HG03439 (cell line): ENCODE results near the gene STMN3.
"Not testable (repeated sequence)": the region's sequence is repeated elsewhere in the genome, so short reads cannot be mapped to it uniquely, and the experiment has no call there.

Experiments
- ATAC-seq: cut with Tn5 transposase; IDR thresholded peaks from one replicate; pipeline ENCODE4 v1.9.1; 2021; ENCODE audit warnings: mild to moderate bottlenecking, moderate library complexity; ENCODE audit not compliant: unreplicated experiment

STMN3 gene

DNA sequence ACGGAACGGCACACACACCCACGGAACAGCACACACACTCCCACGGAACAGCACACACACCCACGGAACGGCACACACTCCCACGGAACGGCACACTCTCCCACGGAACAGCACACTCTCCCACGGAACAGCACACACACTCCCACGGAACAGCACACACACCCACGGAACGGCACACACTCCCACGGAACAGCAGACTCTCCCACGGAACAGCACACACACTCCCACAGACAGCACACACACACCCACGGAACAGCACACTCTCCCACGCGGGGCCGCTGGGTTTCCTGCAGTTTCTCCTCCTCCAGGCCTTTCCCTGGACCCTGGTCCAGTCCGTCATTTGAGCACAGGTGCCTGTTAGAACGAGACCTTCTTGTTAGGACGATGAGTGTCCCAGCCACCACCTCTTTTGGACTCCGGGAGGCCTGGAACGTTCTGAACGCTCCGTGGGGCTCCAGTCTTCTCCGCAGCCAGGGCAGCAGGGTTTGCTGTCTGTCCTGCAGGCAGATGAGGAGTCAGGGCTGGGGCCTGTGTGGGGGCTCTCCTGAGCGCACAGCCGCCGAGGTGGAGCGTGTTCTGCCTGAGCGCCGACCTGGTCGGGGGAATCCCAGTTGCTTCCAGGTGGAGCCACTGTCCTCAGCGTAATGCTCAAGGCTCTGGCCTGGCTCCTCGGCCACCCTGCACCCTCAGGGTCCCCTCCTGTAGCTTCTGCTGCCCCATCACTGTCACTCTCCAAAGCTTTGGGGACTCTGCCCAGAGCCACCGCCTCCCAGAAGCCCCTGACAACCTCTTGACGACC lies 25.6 kb upstream of the STMN3 start:
- ATAC-seq, result no peak

DNA sequence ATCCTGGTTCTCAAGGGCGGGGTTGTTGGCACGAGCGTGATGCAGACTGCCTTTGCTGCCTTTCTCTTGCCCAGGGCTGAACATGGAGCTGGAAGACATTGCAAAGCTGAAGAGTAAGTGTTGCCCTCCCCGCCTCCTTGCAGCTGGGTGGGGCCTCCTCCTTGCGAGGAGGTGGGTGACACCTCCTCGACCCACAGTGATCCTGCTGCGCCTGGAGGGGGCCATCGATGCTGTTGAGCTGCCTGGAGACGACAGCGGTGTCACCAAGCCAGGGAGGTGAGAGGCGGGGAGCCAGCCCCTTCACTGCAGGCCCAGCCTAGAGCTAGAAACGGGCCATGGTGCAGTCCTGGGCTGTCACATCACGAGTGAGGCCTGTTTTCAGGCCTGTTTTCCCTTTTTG lies 24.8 kb upstream of the STMN3 start:
- no peak for ATAC-seq

DNA sequence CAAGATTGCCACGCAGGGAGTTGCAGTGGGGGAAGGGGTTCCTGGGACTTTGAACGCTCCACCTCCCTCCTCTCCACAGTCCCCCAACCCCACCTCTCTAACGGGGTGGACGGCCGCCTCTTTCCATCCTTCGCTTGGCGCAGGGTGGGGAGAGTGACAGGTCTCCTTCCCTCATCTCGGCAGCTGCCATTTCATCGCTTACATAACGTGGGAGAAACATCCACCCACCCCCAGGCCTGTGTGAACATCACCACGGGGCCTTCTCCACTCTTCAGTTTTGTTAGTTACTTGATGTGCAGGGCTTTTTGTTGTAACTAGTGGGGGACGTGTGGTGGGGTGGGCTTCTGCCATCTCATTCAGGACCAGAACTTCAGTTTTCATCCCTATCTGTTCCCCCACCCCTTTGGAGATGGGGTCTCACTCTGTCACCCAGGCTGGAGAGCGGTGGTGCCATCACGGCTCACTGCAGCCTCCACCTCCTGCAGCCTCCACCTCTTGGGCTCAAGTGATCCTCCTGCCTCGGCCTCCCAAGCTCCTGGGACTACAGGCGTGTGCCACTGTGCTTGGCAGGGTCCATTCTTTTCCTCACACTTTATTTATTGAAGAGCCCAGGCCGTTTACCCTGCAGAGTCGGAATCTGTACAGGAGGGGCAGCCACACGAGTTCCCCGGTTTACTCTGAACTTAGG lies 22.6 kb upstream of the STMN3 start:
- no peak for ATAC-seq

DNA sequence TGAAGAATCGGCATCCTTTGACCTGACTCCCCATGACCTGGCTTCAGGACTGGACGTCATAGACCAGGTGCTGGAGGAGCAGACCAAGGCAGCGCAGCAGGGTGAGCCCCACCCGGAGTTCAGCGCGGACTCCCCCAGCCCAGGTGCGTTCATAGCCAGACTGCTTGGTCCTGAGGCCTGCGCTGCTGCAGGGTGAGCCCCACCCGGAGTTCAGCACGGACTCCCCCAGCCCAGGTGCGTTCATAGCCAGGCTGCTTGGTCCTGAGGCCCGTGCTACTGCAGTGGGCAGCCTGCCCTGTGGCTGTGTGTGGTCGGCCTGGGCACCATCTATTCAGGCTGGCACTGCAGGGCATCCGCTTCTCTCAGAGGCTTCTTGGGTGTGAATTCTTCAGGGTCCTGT lies 20.7 kb upstream of the STMN3 start:
- ATAC-seq, result no peak

DNA sequence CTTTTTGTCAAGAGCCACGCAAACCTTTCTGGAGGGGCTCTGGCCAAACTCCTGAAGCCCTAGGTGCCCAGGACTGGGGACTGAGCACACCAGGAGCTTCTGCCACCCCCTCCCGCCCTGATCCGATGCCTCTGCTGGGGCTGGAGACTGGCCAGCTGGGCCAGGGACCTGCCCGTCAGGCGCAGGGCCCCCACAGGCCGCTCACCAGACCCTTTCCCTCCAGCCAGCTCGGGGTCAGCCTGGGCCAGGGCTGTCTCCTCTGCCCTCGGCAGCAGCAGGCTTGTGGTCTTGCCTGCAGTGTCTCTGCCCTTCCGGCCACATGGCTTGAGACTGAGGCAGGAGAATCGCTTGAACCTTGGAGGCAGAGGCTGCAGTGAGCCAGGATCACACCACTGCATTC lies 19.4 kb upstream of the STMN3 start:
- ATAC-seq, result no peak

DNA sequence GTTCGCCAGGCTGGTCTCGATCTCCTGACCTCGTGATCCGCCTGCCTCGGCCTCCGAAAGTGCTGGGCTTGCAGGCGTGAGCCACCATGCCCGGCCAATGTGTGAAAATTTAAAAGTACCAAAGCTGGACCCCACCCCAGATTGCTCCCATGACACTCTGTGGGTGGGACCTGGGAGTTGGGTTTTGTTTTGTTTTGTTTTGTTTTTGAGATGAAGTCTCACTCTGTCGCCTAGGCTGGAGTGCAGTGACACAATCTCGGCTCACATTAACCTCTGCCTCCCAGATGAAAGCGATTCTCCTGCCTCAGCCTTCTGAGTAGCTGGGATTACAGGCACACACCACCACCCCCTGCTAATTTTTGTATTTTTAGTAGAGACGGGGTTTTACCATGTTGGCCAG lies 18.5 kb upstream of the STMN3 start:
- not testable (repeated sequence) for ATAC-seq

DNA sequence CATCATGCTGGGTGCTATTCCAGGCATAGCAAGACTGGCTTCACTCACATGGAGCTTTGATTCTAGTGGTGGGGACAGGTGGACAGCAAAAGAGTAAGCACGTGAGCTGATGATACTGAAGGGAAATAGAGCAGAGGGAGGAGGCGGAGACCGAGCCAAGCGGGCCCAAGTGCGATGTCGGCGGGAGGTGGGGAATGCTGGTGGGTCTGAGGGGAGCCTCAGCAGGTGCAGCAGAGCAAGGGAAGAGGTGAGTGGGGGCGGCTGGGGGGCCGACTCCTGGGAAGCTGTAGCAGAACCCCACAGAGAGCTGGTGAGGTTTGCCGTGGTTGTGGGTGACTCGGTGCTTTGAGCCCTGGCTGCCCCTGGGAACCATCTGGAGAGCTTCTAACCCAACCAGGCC lies 15.1 kb upstream of the STMN3 start:
- no peak for ATAC-seq

DNA sequence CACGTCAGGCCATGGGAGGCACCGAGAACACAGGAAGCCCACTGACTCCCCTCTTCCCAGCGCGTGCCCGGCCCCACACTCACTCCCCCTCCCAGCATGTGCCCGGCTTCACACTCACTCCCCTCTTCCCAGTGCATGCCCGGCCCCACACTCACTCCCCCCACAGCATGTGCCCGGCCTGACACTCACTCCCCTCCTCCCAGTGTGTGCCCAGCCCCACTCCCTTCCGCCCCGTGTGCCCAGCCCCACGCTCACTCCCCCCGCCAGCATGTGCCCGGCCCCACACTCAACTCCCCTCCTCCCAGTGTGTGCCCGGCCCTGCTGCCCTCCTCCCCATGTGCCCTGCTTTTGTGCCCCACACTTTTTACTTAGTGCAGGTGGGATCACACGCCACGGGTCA lies 14.6 kb upstream of the STMN3 start:
- no peak for ATAC-seq

DNA sequence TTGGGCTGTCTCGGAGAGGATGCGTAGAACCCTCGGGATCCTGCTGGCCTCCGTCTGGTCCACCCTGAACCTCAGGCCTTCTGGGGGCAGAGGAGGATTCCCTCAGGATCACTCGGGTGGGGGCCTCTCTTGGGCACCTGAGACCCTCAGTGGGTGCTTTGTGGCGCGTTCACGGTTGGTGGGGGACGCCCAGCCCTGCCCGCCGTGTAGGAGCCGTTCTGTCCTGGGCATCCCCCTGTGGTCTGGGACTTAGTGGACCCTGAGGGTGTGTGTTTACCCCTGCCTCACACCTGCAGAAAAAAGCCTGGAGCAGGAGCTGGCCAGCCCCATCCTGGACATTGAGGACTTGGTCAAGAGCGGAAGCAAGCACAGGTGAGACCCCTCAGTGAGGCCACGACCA lies 12.5 kb upstream of the STMN3 start:
- ATAC-seq, result no peak

DNA sequence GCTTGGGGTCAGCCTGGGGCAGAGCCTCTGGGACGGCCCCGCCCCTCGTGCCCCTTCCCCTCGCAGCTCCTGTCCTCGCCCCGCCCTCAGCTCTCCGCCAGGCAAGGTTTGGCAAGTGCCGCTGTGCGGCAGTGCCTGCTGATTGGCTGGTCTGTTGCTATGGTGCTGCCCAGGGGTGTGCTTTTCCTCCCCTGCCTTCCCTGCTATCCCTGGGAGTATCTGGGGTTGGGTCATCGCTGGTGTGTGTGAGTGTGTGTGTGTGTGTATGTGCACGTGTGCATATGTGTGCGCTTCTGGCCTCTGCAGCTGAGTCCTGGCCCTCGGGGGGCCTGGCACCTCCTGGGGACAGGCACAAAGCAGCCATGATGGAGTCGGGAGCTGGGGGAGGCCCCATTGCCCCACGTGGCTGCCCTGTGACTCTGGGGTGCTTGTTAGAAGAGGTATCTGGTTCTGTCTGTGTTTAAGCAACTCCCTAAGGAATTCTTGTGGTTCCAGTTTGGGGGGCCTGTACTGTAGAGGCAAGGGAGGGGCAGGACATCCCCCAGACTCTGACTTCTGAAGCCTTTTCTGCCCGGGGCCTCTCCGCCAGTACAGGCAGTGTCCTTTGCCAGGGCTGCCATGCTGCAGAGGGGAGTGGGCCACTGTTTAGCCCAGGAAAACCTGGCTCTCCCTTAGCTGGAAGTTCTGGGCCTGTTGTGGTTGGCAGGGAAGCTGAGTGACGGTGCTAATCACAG lies 11.8 kb upstream of the STMN3 start:
- no peak for ATAC-seq

DNA sequence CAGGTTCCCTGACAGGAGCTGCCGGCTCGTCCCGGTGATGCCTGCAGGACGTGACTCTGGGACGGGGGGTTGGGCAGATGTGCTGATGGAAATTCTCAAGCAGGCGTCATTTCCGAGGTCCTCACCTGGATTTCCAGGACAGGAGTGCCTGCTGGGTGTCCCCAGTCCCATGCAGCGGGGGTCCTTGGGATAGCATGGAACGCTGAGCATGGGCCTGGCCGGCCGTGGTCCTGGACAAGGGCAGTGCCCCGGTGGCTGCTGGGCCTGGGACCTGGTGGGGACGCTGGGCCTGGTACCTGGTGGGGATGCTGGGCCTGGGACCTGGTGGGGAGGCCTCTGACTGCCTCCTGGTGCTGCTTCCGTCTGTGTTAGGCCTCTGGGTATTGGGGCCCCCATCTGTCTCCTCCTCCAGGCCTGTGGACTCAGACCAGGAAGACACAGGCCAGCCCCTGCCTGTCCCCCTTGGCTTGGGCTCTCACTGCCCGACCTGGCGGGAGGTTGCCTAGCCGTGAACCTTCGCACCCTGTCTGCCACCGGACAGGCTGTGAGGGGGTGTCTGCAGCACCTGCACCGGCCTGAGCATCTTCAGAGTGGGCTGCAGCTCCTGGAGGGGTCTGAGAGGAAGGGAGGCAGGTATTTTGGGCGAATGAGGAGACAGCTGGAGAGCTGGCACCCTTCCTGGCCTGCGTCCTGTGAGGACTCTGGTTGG lies 11.1 kb upstream of the STMN3 start:
- ATAC-seq, result no peak

DNA sequence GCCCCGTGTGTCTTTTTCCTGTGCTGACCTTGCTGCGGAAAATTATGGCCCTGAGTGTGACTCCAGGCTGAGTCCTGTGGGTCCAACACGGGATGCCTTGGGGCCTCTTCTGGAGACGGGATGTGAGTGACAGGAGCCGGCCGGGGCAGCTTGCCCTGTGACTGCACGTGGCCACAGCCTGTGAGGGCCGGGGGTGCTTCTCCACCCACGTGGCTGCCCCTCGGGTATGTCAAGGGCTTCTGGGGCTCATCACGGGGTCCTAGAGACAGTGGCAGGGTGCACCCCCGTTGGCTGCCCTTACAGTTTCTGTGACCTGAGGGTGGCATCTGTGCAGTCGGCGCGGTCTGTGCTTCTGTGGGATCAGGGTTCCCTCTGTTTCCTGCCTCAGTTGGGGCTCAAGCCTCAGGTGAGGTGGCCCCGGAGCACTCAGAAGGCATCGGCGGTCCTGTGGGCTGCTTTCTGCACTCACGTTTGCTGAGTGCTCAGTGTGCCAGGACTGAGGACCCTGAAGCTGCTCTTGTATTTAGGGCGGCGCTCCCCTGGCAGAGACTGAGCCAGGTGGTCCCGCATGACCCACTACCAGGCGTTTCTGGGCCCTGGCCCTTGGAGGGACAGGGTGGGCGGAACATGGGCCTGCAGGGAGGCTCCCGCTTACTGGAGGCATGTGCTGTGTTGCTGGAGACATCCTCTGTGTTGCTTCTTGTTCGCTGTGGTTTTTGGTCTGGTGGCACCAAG lies 10.3 kb upstream of the STMN3 start:
- ATAC-seq, result no peak

DNA sequence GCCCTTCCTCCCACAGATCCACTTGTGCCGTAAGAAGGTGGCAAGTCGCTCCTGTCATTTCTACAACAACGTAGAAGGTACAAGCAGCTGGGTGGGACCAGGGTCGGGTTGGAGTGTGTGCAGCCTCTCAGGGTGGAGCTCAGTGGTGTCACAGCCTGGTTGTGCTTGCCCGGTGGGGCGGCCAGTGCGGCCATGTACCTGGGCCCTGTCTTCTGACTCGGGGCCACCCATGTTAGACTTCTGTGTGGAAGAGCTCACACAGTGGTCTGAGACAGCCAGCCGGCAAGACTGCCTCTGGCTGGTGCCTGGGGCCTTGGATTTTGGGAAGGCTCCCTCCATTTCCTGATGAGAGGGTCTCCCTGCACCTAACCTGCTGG lies 9.6 kb upstream of the STMN3 start:
- no peak for ATAC-seq

DNA sequence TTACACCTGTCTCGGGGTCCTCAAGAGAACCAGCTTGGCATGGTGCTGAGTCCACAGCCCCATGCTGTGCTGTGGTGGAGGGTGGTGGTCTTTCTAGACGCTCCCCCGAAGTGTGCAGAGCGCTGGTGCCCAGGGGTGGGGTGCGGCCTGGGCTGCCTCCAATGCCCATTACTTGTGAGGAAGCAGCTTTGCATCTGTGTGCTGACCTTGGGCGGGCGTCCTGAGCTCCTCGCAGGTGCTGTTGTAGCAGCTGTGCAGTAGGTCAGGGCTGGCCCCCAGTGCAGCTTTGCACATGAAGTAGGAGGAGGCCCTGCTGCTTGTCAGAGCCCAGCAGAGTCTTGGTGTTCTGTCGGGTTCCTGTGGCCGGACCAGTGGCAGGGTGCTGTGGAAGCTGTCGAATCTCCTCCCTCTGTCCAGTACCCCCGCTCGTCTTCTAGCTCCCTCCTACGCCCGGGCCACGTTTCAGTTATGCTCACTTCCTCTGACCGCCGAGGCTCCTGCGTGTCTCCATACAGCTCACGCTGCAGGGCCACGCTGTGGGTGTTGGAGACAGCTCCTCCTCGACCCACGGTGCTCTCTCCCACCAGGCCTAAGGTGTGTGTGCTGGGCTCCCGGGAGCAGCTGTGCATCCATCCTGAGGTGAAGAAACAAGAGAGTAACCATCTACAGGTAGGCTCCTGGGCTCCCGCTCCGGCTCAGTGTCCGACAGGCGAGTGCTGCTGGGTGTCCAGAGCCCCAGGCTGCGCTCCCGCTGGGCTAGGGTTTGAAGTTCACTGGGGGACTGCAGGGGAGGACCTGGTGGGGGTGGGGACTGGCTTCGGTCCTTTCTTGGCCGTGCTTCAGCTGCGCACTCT lies 9.0 kb upstream of the STMN3 start:
- no peak for ATAC-seq

DNA sequence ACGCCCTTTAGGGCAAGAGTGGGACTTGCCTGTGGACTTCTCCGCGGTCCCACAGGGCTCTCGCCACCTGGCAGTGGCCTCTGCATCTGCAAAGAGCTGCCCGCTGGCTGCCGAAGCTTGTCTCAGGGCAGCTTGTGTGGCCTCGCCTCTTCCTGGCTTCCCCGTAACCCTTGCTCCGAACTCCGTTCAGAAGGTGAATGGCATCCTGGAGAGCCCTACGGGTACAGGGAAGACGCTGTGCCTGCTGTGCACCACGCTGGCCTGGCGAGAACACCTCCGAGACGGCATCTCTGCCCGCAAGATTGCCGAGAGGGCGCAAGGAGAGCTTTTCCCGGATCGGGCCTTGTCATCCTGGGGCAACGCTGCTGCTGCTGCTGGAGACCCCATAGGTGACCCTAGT lies 7.9 kb upstream of the STMN3 start:
- ATAC-seq, result no peak

DNA sequence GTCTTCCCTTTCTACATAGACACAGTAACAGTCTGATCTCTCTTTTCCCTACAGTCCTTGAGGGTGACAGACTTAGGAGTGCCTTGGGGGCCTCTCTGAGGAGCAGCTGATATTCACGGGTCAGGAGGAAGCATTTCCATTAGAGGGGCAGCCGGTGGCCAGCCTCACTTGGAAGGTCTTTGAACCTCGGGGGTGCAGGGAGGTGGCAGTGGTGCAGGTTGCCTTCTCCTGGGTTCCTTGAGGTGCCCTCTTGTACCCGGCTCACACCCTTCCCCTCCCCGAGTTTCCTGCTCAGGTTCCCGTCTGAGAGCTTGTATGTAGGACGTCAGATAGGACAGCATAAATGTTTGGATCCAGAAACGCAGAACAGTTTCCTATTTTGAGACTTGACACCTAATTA lies 7.4 kb upstream of the STMN3 start:
- no peak for ATAC-seq

DNA sequence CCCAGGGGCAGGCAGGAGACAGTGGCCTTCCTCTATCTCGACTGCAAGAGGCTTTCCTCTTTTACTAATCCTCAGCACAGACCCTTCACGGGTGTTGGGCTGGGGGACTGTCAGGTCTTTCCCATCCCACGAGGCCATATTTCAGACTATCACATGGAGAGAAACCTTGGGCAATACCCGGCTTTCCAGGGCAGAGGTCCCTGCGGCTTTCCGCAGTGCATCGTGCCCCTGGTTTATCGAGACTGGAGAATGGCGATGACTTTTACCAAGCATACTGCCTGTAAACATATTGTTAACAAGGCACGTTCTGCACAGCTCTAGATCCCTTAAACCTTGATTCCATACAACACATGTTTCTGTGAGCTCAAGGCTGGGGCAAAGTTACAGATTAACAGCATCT lies 7.0 kb upstream of the STMN3 start:
- not testable (repeated sequence) for ATAC-seq

DNA sequence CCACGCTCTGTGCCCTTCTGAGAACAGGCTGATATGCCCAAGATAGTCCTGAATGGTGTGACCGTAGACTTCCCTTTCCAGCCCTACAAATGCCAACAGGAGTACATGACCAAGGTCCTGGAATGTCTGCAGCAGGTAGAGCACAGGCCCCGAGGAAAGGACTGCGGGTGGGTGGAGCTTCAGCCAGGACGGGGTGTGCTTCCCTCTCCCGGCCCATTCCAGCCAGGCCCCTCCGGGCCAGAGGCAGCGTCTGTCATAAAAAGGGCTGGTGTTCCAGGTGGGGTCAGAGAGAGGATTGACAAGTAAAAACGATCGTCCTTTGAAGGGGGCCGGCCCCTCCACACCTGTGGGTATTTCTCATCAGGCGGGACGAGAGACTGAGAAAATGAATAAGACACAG lies 6.1 kb upstream of the STMN3 start:
- ATAC-seq, result no peak

DNA sequence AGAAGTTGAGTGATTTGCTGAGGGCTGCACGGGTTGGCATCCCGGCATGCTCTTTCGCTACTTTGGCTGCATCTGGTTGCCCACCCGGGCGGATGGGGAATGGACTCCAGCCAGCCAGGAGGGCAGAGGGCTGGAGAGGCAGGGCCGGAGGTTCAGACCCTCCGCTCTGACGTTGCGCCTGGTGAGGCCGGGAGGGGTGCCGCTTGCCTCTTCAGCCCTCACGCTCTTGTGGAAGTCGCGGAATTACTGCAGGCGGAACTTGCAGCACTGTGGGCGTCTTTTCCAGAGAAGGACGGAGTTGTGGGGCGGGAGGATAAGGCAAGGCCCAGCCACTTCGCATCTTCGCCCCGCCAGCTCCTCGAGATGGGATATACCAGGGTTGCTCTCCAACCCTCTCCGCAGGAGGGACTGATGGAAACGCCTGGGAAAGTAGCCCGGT lies 5.5 kb upstream of the STMN3 start:
- ATAC-seq, result no peak
